Measurements from ENCODE around the gene KRTAP1-3. TPM values are rescaled to one million over a fixed set of nuclear protein-coding genes. Genes with fewer than 3 reads are reported as not detected.
"Not testable (repeated sequence)": the region's sequence is repeated elsewhere in the genome, so short reads cannot be mapped to it uniquely, and the experiment has no call there.

The KRTAP1-3 gene, protein sequence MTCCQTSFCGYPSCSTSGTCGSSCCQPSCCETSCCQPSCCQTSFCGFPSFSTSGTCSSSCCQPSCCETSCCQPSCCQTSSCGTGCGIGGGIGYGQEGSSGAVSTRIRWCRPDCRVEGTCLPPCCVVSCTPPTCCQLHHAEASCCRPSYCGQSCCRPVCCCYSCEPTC
- not detected for total RNA-seq

GRCh38 chr17:41034346-41034935 lies at the start of gene KRTAP1-3:
KRTAP1-3 (minus strand) TSS chr17:41034874; CDS start chr17:41034821, 53 bp downstream.
- DNase-seq (ENCODE audit: low spot score), result not testable (repeated sequence)

DNA sequence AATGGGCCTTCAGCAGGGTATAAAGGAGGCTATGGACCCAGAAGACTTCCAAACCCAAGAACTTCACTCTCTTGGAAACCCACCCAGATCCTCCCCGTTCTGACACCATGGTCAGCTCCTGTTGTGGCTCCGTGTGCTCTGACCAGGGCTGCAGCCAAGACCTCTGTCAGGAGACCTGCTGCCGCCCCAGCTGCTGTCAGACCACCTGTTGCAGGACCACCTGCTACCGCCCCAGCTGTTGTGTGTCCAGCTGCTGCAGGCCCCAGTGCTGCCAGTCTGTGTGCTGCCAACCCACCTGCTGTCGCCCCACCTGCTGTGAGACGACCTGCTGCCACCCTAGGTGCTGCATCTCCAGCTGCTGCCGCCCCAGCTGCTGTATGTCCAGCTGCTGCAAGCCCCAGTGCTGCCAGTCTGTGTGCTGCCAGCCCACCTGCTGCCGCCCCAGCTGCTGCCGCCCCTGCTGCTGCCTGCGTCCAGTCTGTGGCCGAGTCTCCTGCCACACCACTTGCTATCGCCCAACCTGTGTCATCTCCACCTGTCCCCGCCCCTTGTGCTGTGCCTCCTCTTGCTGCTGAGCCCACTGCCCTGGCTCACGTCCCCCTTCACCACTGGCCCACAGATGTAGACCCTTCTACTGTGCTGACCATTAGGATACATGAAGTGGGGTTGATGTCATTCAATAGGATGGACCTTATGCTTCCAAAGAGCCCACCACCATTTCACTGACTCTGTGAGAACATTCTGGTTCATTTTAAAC lies 49.6 kb upstream of the KRTAP1-3 start, which contains the start of gene KRTAP4-7:
Gene KRTAP4-7, plus strand, starts transcription at position 51 of the 757 bp plus-strand sequence. Its CDS starts 57 bp downstream, at position 108.
- DNase-seq (ENCODE audit: low spot score), result not testable (repeated sequence)

GRCh38 chr17:41083427-41083826 lies 48.8 kb upstream of the KRTAP1-3 start:
- not testable (repeated sequence) for DNase-seq (ENCODE audit: low spot score)

DNA sequence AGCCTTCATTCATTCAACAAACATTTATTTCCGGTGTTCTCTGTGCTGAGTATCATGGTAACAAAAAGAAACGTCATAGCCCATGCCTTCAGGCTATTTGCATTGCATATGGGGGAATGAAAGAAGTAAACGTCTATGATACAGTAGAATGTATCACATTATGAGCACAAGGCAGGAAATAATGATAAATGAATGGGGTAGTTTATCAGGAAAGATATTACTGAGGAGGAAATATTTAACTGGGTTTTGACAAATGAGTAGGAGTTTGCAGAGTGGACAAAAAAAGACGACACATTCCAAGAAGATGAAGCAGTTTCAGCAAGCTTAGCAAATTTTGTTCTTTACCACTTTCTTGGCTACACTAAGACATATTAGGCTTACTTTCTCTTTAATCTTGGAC lies 48.0 kb upstream of the KRTAP1-3 start:
- DNase-seq (ENCODE audit: low spot score), result no peak

- DNase-seq (ENCODE audit: low spot score), result no peak
These were observed 42.1 kb upstream of the KRTAP1-3 start for GRCh38 chr17:41076788-41077187.

GRCh38 chr17:41073676-41074075 lies 39.0 kb upstream of the KRTAP1-3 start:
- no peak for DNase-seq (ENCODE audit: low spot score)

GRCh38 chr17:41071606-41072360 lies 37.1 kb upstream of the KRTAP1-3 start:
- DNase-seq (ENCODE audit: low spot score), result no peak

- DNase-seq (ENCODE audit: low spot score), result no peak
These were observed 34.4 kb upstream of the KRTAP1-3 start for GRCh38 chr17:41069031-41069430.

- no peak for DNase-seq (ENCODE audit: low spot score)
These were observed 32.6 kb upstream of the KRTAP1-3 start for GRCh38 chr17:41067281-41067680.

GRCh38 chr17:41065829-41066624 lies 31.4 kb upstream of the KRTAP1-3 start, which contains the start of gene KRTAP2-4:
KRTAP2-4 (minus strand) TSS chr17:41065879; CDS start chr17:41065845, 34 bp downstream.
- DNase-seq (ENCODE audit: low spot score), result no peak

DNA sequence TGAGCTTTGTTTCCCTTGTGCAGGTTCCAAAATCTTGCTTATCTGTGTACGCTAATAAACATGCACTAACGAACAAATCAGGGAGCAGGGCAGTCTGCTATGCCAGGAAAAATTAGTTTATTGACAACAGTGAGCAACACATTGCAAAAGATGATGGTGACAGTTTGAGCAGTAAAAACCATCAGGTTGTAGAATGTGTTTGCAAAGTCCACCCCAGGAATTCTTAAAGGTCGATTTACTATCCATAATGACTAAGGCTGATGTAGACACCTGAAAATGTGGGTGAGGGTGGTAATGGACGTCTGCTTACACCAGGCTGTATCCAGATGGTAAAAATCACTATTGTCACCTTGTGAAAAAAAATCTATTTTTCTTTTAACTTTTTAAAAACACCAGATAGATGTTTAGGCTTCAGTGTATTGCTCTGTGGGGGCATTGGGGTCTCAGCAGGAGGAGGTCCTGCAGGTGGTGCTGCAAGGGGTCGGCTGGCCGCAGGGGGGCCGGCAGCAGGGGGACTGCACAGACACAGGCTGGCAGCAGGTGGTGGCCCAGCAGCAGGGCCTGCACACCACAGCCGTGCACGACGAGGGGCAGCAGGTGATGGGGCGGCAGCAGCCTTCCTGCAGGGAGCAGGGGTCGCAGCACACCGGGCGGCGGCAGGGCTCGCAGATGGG lies 30.5 kb upstream of the KRTAP1-3 start:
- DNase-seq (ENCODE audit: low spot score), result not testable (repeated sequence)

DNA sequence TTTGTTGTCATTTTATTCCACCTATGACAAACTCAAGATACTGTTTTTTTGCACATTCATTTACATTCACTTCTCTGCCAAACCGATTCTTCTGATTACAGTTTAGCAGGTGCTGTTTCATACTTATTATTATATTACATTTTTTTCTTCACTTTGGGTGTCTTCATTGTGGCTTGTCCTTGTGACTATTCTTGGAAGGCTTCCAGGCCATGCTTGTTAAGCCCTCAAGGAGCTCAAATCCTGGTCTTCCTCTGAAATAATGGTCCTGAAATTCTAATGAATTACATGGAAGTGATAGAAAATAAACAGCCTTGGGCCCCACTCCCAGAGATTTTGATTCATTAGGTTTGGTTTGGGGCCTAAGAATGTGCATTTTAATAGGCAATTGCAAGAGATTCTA lies 29.6 kb upstream of the KRTAP1-3 start:
- no peak for DNase-seq (ENCODE audit: low spot score)

- DNase-seq (ENCODE audit: low spot score), result no peak
These were observed 28.8 kb upstream of the KRTAP1-3 start for GRCh38 chr17:41063449-41063848.

GRCh38 chr17:41061964-41062363 lies 27.3 kb upstream of the KRTAP1-3 start:
- DNase-seq (ENCODE audit: low spot score), result no peak

GRCh38 chr17:41060052-41060604 lies 25.5 kb upstream of the KRTAP1-3 start, which contains the start of gene KRTAP2-3:
KRTAP2-3 (minus strand) TSS chr17:41060114; CDS start chr17:41060050, 64 bp downstream.
- DNase-seq (ENCODE audit: low spot score), result no peak

DNA sequence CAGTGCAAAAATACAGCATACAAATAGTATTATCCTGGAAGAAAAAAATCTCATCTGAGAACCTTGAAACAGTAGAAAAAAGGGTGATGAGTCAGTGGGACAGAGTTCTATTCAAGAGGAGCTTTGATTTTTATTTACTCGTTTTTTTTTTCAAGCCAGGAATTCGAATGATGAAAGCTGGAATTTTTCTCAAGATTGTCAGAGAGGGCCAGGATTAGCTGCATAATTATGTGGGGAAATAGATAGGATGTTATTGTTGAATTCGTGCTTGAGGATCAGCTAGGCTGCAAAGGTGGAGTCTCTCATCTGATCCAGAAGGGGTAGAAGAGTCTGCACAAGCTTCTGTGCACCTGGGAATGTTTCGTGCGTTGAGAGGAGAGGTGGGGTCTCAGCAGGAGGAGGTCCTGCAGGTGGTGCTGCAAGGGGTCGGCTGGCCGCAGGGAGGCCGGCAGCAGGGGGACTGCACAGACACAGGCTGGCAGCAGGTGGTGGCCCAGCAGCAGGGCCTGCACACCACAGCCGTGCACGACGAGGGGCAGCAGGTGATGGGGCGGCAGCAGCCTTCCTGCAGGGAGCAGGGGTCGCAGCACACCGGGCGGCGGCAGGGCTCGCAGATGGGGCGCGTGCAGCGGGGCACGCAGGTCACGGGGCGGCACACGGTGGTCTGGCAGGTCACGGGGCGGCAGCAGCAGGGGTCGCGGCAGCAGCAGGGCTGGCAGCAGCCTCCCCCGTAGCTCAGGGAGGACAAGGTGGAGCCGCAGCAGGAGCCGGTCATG lies 24.8 kb upstream of the KRTAP1-3 start:
- DNase-seq (ENCODE audit: low spot score), result not testable (repeated sequence)

DNA sequence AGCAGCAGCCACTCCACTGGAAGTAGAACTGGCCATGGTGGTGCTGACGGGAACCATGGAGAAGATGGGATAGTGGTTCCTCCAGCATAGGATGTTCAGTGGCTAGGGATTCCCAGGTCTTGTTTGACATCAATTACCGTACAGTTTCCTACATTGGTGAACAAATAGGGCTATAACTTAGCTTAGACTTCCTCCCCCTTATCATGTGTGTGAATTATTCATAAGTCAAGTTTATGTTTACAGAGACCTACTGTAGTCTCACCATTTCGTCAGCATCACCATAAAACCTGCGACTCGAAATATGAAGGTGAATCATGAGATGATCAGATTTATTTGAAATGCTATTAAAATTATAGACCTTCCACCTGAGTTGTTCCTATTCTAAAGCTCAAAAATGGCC lies 24.1 kb upstream of the KRTAP1-3 start:
- no peak for DNase-seq (ENCODE audit: low spot score)

- DNase-seq (ENCODE audit: low spot score), result no peak
These were observed 22.9 kb upstream of the KRTAP1-3 start for GRCh38 chr17:41057547-41057946.

GRCh38 chr17:41055130-41055529 lies 20.5 kb upstream of the KRTAP1-3 start, which contains the start of gene KRTAP2-2:
KRTAP2-2 (minus strand) TSS chr17:41055230; CDS start chr17:41055211, 19 bp downstream.
- DNase-seq (ENCODE audit: low spot score), result not testable (repeated sequence)
